Stimulated activated CD4-positive, alpha-beta T cell treated with anti-CD3 and anti-CD28 coated beads, TNF-alpha, amount 100 ng/mL, for 24 hours (primary cell): ENCODE measurements around the gene ZNF502.

Source experiments
- DNase-seq, 3 experiments: peaks; one replicate each; pipeline ENCODE4 v3.0.0-alpha.2; 2020; ENCODE audit warnings: low read depth in 3 of 3

ZNF502 gene

DNA sequence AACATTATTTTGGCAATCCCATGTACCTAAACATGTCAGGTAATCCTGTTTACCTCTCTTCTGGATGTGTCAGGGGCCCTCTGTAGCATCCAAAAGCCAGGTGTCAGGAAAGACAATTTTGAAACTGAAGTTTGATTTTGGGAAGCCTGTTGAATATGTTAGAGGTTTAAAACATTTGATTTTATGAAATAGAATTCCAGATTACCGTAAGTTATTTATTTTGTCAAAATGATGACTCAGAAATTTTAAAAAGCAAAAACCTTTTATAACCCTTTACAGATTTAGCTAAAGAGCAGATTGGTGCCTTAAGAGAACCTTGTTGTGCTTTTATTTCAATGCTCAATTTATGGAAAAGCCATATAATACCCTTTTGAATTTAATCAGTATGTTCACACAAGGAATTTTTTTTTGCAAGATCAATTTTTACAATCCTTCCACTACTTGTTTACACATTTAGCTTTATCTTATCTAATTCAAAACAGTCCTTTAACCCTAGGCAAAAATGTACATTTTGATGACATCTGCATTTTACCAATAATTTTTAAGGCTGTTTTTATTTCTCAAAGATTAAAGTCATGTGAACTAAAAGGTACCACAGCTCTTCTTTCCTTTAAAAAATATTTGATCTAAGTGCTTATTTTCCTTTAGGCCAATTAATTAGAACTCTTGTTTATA lies 59.1 kb downstream of the ZNF502 start:
- DNase-seq, result no peak

DNA sequence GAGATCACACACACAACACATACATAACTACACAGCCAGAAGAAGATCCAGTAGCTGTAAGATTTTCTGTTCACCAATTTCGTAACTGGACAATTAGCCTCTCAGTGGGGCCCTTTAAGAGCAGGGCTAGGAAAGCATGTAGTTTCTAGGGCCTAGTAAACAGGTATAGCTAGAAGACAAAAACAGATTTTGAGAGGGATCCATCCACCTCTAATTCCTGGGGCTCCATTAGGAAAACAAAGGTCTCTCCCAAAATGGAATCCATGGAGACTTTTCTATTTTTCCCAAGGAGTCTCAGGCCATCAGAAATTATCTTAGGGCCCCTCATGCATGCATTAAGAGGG lies 59.6 kb downstream of the ZNF502 start:
- no peak for DNase-seq
